HS-5 (cell line): ENCODE data around the gene CELA2A.
"Not testable (repeated sequence)": the region's sequence is repeated elsewhere in the genome, so short reads cannot be mapped to it uniquely, and the experiment has no call there.

Experiments used
- DNase-seq: peaks from one replicate; pipeline ENCODE4 v3.0.0-alpha.2; 2012; ENCODE audit warnings: low read depth

CELA2A gene

DNA sequence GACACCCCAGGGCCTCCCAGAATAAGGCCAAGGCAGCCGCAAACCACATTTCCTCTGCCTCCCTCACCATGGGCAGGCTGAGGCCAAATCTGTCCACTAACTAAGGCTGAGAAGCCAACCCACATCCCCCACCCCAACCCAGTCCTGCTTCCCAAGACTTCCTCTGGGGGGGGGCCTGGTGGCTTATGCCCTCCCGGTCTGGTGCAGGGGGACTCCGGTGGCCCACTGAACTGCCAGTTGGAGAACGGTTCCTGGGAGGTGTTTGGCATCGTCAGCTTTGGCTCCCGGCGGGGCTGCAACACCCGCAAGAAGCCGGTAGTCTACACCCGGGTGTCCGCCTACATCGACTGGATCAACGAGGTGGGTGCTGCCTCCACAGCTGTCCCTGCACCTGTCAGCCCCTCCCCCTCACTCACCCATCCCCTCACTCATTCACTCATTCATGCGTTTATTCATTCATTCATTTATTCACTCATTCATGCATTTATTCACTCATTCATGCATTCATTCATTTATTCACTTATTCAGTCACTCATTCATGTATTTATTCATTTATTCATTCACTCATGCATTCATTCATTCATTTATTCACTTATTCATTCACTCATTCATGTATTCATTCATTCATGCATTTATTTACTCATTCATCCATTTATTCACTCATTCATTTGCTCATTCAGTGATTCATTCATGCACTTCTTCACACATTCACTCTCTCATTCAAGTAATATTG lies 11.0 kb upstream of the CELA2A start:
- DNase-seq: no peak

DNA sequence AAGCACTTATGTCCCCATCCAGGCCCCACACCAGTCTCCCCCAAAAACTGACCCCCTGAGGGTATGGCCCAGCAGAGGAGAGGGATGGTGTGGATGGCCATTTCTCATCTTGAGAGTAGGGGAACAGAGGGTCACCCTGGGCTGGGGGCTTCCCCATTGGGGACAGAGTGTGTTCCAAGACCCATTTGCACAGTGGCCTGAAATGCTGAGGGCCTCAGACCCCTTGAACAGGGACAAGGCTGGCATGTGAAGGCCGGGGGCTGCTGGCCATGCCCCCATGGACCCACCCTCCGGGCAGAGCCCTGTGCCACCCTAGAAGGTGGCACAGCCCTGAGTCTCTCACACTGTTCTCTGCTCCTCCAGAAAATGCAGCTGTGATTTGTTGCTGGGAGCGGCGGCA lies 10.3 kb upstream of the CELA2A start:
- DNase-seq: no peak

GRCh38 chr1:15448877-15449462 lies 7.6 kb upstream of the CELA2A start:
- no peak for DNase-seq

DNA sequence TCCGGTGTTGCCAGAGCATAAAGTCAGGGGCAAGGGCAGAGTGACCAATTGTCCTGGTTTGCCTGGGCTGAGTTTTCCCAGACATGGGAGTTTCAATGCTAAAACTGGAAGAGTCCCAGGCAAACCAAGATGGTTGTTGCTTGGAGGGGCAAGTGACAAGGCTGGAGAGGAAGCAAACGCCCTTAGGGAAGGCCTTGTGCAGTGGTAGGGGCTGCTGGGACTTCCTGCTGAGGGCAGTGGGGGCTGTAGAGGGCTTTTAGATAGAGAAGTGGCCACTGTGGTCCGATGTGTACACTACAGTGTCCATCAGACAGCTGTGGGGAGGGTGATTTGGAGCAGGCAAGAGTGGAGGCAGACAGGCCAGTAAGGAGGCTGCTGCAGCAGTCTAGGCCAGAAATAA lies 7.0 kb upstream of the CELA2A start:
- DNase-seq: no peak

DNA sequence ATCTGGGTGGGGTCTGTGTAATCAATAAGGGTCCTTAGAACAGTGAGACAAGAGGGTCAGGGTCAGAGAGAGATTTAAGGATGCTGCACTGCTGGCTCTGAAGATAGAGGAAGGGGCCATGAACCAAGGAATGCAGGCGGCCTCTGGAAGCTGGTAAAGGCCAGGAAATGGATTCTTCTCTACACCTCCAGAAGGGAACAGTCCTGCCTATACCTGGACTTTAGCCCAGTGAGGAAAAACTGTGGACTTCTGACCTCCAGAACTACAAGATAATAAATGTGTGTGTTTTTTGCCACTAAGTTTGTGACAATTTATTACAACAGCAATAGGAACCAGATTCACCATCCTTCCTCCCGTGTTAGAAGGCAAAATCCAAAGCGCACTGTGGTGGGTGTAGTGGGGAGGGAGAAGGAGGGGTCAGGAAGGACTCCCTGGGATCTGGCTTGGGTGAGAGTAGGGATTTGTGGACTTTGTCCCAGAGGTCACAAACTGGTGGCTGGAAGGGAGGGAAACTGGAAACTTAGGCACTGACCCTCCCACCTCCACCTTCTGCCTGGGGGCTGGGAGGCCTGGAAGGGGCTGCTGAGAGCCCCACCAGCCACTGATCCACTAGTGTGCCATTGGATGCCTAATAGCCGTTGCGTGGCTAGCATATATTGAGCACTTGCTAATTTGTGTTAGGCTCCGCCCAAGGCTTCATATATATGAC lies 5.4 kb upstream of the CELA2A start:
- DNase-seq: no peak

GRCh38 chr1:15452216-15452615 lies 4.3 kb upstream of the CELA2A start:
- DNase-seq: no peak

GRCh38 chr1:15452866-15453571 lies 3.5 kb upstream of the CELA2A start:
- no peak for DNase-seq

DNA sequence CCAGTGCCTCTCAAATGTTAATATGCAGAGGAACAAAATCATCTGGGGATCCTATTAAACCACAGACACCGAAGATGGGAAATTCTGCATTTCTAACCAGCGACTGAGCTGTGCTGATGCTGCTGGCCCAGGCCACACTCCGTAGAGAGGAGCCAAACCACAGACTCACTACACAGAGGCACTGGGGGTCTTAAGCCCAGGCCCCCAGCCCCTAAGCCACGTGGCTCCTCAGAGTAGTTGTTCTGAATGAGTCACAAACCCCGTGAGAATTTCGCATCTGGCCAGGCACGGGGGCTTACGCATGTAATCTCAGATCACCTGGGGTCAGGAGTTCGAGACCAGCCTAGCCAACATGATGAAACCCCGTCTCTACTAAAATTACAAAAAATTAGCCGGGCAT lies 2.8 kb upstream of the CELA2A start:
- no peak for DNase-seq

DNA sequence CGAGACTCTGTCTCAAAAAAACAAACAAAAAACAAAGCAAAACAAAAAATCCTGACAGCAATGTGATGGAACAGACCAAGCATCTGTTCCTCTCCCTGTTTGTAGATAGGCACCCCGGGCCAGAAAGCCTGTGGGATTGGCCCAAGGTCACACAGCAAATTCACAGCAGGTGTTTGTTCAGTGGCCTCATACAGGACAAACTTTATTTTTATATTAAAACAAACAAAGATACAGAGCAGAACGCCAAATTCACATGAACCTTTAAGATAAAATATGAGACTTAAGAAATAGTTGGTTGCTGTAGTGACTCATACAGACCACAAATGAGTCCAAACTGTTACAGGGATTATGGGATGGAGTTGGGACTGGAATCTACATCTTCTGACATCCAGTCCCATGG lies 2.3 kb upstream of the CELA2A start:
- DNase-seq: no peak

DNA sequence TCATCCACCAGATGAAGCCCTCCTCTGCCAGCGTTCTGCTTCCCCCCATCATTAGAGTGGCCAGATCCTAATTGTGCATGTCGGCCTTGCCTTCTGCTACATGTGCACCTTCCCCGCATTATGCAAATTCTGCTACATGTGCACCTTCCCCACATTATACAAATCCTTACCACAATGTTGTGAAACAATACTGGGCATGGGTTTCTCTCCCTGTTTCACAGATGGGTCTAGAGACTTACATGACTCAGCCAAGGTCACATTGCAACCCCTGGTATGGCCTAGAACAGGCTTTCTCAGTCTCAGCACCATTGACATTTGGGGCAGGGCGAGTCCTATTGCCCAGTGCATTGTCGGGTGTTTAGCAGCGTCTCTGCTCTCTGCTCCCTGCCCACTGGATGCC lies 1.0 kb upstream of the CELA2A start:
- no peak for DNase-seq

GRCh38 chr1:15457585-15457984 lies 1.1 kb downstream of the CELA2A start:
- DNase-seq: no peak

DNA sequence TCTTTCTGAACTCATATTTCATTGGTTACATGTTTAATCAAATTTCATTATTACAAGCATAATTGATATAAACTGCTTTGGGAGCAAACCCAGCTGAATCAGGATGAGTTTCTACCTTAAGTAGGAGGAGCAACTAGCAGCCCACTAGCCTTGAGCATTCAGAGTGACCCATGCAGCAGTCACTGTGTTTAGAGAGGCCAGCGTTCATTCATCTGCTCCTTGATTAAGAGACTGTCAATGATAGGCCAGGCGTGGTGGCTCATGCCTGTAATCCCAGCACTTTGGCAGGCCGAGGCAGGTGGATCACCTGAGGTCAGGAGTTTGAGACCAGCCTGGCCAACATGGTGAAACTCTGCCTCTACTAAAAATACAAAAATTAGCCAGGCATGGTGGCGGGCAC lies 1.9 kb downstream of the CELA2A start:
- not testable (repeated sequence) for DNase-seq

DNA sequence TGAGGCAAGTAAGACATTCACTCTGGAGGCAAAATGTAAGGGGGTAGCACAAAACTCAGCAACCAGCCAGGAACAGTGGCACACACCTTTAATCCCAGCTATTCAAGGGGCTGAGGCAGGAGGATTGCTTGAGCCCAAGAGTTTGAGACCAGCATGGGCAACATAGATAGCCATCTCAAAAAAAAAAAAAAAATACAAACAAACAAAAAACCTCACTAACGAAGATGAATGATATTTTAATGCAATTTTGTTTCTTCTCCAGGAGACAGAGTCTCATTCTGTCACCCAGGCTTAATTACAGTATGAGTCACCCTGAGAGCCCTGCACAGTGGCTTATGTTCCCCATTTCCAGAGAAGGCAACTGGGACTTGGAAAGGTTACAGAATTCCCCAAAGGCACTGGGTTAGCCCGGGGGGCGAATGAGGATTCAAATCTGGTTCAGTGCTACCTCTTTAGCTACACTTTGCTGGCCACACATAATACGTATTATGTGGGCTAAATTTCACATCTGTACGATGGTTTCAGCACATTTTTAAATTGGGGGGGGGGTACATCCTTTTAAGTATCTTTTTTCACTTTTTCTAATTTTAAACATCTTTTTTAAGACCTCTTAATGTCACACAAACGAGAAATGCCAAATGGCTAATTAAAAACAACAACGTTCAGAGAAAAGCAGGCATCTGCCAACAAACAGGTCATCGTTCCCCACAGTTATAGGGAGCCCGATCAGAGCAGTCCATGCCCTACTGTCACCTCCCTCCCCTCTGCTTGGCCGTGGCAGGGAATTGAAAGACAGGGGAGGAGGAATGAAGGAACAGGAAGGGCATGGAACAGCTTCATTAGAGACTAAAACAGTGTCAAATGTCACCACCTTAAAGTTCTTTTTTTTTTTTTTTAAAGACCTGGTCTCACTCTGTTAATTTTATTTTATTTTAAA lies 3.5 kb downstream of the CELA2A start:
- DNase-seq: no peak

GRCh38 chr1:15460708-15461095 lies 4.2 kb downstream of the CELA2A start:
- no peak for DNase-seq

DNA sequence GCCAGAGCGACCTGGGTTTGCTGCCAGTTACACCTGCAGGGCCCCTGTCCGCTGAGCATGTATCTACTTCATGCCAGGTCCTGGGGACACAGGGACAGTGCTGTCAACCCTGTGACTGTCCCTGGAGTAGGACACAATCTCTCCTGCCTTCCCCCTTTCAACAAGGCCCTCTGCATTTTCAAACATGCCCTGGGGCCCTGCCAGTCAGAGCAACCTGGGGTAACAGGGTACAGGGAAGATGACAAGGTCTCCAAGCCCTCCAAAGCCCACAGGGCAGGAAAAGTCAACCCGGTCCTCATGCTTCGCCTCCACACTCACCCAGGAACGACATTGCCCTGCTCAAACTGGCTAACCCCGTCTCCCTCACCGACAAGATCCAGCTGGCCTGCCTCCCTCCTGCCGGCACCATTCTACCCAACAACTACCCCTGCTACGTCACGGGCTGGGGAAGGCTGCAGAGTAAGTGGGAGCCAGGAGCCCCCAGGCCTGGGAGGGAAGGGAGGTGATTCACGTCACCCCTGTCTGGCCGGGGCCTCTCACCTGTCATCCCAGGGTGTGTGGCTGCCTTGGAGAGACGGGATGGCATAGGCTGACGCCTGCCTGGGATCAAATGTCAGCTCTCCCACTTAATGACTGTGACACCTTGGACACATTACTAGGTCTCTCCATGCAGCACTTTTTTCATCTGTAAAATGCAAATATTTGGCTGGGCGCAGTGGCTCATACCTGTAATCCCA lies 6.7 kb downstream of the CELA2A start:
- not testable (repeated sequence) for DNase-seq

- DNase-seq: not testable (repeated sequence)
These were observed 7.4 kb downstream of the CELA2A start for GRCh38 chr1:15463926-15464322.

DNA sequence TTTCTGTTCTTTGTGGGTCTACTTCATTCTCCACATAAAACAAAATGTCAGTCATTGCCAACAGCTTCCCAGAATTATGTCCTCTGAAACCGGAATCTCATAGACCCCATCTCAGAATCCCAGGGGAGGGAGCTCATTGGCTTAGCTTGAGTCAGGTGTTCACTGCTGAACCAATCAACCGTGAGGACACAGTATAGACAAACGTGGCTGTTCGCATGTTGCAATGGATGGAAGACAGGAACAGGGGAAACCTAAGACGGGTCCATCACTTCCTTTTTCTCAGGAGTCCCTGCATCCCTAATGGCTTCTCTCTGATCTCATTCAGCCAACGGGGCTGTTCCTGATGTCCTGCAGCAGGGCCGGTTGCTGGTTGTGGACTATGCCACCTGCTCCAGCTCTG lies 9.1 kb downstream of the CELA2A start:
- DNase-seq: no peak

DNA sequence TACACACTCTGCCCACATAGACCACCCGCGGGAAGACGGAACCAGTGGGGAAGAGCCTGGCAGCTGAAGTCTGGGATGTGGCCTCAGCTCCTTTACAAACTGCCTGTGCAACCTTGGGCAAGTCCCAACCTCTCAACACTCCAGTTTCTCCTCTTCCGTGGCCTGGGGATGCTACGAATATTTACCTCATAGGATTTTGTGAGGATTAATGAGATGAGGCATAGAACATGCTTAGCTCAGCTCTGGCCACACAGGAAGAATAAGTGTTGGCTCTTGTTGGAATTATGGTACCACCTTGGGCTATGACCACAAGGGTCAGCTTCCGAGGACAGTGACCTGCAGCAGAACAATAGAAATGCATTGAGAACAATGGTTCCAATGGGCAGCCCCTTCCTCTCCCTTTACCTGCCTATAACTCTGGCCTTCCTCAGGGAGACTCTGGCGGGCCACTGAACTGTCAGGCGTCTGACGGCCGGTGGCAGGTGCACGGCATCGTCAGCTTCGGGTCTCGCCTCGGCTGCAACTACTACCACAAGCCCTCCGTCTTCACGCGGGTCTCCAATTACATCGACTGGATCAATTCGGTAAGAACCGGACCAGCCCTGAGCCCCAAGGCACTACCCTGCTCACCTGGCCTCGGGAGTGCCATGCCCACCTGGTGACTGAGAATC lies 10.6 kb downstream of the CELA2A start:
- DNase-seq: not testable (repeated sequence)

- DNase-seq: no peak
These were observed 11.6 kb downstream of the CELA2A start for GRCh38 chr1:15468145-15468544.

DNA sequence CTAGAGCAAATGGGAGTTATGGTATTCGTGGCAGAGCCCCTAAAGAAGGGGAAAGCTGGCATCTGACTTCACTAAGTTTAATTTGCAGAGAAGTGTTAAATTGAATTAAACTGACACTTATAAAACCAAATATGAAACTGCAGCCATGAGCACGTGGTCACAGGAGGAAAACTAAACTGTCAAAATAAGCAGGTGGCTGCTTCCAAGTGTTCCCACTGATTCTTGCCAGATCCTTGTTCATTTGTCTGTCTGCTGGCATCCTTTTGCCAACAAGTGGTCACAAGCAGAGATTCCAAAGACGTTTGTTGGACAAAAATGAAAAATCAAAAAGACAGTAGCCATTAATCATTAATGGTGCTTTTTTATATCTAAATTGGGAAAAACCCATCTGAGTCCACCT lies 12.8 kb downstream of the CELA2A start:
- no peak for DNase-seq
